Cardiac muscle cell (in vitro differentiated cells and primary cell): Measurements from ENCODE around the gene CAMK2D. TPM values are rescaled to one million over a fixed set of nuclear protein-coding genes. Genes with fewer than 3 reads are reported as not detected.
A peak's percentile ranks its signal among the peaks of the same experiment; 100 is the strongest.

Experiments used
- DNase-seq, 2 donors: peaks; one replicate each; pipeline versions ENCODE4 v3.0.0 to v3.0.0-alpha.2; 2010 to 2017; ENCODE audit warnings: low read depth in 1 of 2, low spot score in 1 of 2
- H3K27ac ChIP-seq: fragments of 200-600 bp; sonication (generic); 2 replicates; pipeline ENCODE4 v1.5.1; 2016
- H3K27me3 ChIP-seq: fragments of 200-600 bp; sonication (generic); 2 replicates; pipeline ENCODE4 v1.6.0; 2016; ENCODE audit warnings: control low read depth
- H3K36me3 ChIP-seq: fragments of 200-600 bp; sonication (generic); 2 replicates; pipeline ENCODE4 v1.5.1; 2016; ENCODE audit warnings: control low read depth
- H3K4me1 ChIP-seq: fragments of 200-600 bp; sonication (generic); 2 replicates; pipeline ENCODE4 v1.8.1; 2017; ENCODE audit warnings: low read depth, mild to moderate bottlenecking, mixed run types
- H3K4me3 ChIP-seq: fragments of 200-600 bp; sonication (generic); 2 replicates; pipeline ENCODE4 v1.5.1; 2016; ENCODE audit warnings: mild to moderate bottlenecking
- H3K9me3 ChIP-seq: fragments of 200-600 bp; sonication (generic); 2 replicates; pipeline ENCODE4 v1.5.1; 2017; ENCODE audit warnings: low read depth, mild to moderate bottlenecking, control low read depth
- polyA plus RNA-seq: library from polyadenylated mRNA; unstranded; fragments of >200 nt; fragmentation: Nextera tagmentation; extraction: Ambion mirVana; gene quantifications from 2 replicates; pipeline ENCODE4 v1.2.1, GENCODE V29; 2016
- total RNA-seq: library from RNA; depleted of rRNA; stranded (reverse); fragments of >200 nt; gene quantifications from 2 replicates; pipeline ENCODE4 v1.2.3, GENCODE V29; 2016
- TF ChIP-seq, protein P1 (sequence below): IDR thresholded peaks from 2 replicates; pipeline ENCODE4 v1.5.1; 2012; ENCODE audit warnings: low read depth, mild to moderate bottlenecking, low read length

Gene CAMK2D
- total and polyA plus RNA-seq, 2 experiments from 2014 or later: 60.6 to 84.7 TPM

DNA sequence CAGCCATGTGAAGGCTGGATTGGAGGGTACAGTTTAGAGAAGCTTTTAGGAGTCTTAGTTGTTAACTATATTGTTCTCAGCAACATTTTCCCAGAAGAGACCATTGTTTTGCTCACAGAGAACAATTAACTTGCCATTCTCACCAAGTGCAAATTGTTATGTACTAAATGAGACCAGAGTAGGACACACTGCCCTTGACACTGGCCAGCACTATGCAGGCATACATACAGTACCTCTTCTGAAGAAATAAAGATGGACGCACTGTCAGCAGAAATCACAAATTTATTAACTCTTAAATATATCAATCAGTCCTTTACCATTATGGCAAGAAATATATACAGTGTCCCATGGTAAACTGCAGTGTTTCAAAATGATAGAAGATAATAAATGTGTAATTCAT lies 309.4 kb downstream of the CAMK2D start:
- no peak overlapping the region for H3K27ac ChIP-seq
- no peaks in the 10 kb centered on the region for H3K9me3 ChIP-seq
- TF ChIP-seq, protein P1, sequence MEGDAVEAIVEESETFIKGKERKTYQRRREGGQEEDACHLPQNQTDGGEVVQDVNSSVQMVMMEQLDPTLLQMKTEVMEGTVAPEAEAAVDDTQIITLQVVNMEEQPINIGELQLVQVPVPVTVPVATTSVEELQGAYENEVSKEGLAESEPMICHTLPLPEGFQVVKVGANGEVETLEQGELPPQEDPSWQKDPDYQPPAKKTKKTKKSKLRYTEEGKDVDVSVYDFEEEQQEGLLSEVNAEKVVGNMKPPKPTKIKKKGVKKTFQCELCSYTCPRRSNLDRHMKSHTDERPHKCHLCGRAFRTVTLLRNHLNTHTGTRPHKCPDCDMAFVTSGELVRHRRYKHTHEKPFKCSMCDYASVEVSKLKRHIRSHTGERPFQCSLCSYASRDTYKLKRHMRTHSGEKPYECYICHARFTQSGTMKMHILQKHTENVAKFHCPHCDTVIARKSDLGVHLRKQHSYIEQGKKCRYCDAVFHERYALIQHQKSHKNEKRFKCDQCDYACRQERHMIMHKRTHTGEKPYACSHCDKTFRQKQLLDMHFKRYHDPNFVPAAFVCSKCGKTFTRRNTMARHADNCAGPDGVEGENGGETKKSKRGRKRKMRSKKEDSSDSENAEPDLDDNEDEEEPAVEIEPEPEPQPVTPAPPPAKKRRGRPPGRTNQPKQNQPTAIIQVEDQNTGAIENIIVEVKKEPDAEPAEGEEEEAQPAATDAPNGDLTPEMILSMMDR: no peak
- no peaks in the 10 kb centered on the region for H3K27me3 ChIP-seq
- peaks cover 11% of the 10 kb centered on the region for H3K36me3 ChIP-seq
- DNase-seq: no peak
- H3K4me3 ChIP-seq: no peak overlapping the region
- H3K4me1 ChIP-seq: peaks cover 6% of the 10 kb centered on the region

DNA sequence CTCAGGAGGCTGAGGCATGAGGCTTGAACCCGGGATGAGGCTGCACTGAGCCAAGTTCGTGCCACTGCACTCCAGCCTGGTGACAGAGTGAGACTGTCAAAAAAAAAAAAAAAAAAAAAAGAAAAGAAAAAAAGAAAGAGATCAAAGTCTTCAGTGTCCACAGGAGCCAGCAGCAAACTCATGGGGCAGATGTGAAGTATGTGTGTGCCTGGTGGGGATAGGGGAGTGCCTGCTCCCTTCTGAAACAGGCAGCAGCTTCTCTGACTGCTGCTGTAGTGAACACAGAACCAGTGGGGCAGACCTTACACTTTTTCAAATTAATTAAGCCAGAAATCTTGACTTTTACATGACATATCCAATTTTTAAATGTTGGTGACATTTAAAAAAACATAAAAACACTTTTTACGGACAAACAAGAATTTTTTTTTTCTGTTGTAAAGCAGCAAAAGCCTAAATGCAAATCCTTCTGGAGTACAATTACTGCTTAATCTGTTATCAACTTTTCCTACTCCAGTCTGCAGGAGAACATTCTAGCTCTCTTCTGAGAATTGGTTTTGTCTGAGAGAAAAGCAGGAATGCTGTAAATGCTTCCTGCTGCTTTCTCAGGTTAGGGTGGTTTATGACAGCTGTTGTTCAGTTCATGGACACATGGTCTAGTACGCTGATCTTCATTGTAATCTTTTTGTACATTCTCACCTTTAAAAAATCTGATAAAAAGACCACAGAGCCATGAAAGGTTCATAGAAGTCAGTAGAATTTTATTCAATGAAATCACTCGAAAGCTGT lies 311.1 kb downstream of the CAMK2D start:
- no peak for DNase-seq
- Histone ChIP-seq H3K27ac (peak overlapping the region; percentile 25), H3K36me3 (peaks cover under 1% of the 10 kb centered on the region), H3K9me3 (no peaks in the 10 kb centered on the region), H3K4me3 (no peak overlapping the region), H3K27me3 (no peaks in the 10 kb centered on the region), H3K4me1 (peaks cover 6% of the 10 kb centered on the region)
- TF ChIP-seq, protein P1: no peak

GRCh38 chr4:113449410-113449974 lies 312.0 kb downstream of the CAMK2D start:
- Histone ChIP-seq H3K27me3 (no peaks in the 10 kb centered on the region), H3K27ac (no peak overlapping the region), H3K9me3 (no peaks in the 10 kb centered on the region), H3K4me1 (peaks cover 6% of the 10 kb centered on the region), H3K36me3 (no peaks in the 10 kb centered on the region), H3K4me3 (no peak overlapping the region)
- DNase-seq: peak in 1 of 2 donors; percentile 60
- TF ChIP-seq, protein P1: no peak

DNA sequence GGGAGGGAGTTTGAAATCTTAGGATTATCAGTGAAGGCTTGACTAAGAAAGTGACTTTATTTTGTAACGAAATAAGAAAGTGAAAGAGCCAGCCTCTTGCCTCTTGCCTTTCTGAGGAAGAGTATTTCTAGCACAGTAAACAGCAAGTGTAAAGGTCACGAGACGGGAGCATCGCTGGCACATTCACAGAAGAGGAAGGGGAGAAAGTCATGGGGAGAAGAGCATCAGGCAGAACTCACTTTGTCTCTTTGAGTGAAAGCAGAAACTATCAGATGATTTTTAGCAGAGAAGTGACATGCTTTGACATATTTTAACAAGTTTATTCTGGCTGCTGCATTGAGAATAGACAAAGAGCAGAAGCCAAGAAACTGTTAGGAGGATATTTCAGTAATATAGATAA lies 313.8 kb downstream of the CAMK2D start:
- Histone ChIP-seq H3K4me3 (no peak overlapping the region), H3K4me1 (peaks cover 3% of the 10 kb centered on the region), H3K36me3 (no peaks in the 10 kb centered on the region), H3K27me3 (no peaks in the 10 kb centered on the region), H3K27ac (no peak overlapping the region), H3K9me3 (no peaks in the 10 kb centered on the region)
- TF ChIP-seq, protein P1: no peak
- DNase-seq: no peak

GRCh38 chr4:113447061-113447460 lies 314.5 kb downstream of the CAMK2D start:
- Histone ChIP-seq H3K4me1 (peaks cover 3% of the 10 kb centered on the region), H3K27ac (no peak overlapping the region), H3K27me3 (no peaks in the 10 kb centered on the region), H3K36me3 (no peaks in the 10 kb centered on the region), H3K9me3 (no peaks in the 10 kb centered on the region), H3K4me3 (no peak overlapping the region)
- DNase-seq: no peak
- TF ChIP-seq, protein P1: no peak
